Stimulated activated naive B cell treated with anti-CD40 and anti-IgM and Interleukin-4, amounts not matched to agents 10 μg/mL and 1 μg/mL and 100 μg/mL, for 72 hours (primary cell): Measurements from ENCODE around the gene CLCN4.

Experiments used
- ATAC-seq, 2 donors: fragments of 150-1000 bp; cut with Tn5 transposase; replicated peaks; 2 replicates each; pipeline ENCODE4 v1.10.0; 2021; ENCODE audit warnings: moderate library complexity in 1 of 2
- DNase-seq: peaks from one replicate; pipeline ENCODE4 v3.0.0; 2021
- H3K27ac Mint-ChIP-seq: one replicate; pipeline ENCODE4 v1.8.0; 2022; ENCODE audit warnings: mild to moderate bottlenecking, mixed read lengths
- H3K27me3 Mint-ChIP-seq, 2 donors: one replicate each; pipeline ENCODE4 v1.8.0; 2022; ENCODE audit warnings: mixed read lengths in 2 of 2
- H3K36me3 Mint-ChIP-seq, 2 donors: one replicate each; pipeline ENCODE4 v1.8.0; 2022; ENCODE audit warnings: mixed read lengths in 2 of 2, mild to moderate bottlenecking in 1 of 2
- H3K4me1 Mint-ChIP-seq, 2 donors: one replicate each; pipeline ENCODE4 v1.8.0; 2022; ENCODE audit warnings: mixed read lengths in 2 of 2, mild to moderate bottlenecking in 1 of 2
- H3K4me3 Mint-ChIP-seq, 2 donors: one replicate each; pipeline ENCODE4 v1.8.0; 2022; ENCODE audit warnings: mild to moderate bottlenecking in 2 of 2, mixed read lengths in 2 of 2, moderate library complexity in 1 of 2
- H3K9me3 Mint-ChIP-seq, 2 donors: one replicate each; pipeline ENCODE4 v1.8.0; 2022; ENCODE audit warnings: mixed read lengths in 2 of 2, mild to moderate bottlenecking in 1 of 2

The CLCN4 gene

GRCh38 chrX:10233696-10234095, 76.9 kb downstream of the CLCN4 start:
- H3K36me3 Mint-ChIP-seq: peaks cover 8 to 32% of the 10 kb centered on the region in 2 donors
- H3K4me1 Mint-ChIP-seq: peaks cover 3 to 14% of the 10 kb centered on the region in 2 donors
- H3K4me3 Mint-ChIP-seq: no peak overlapping the region
- no peaks in the 10 kb centered on the region for H3K9me3 Mint-ChIP-seq
- H3K27me3 Mint-ChIP-seq: no peaks in the 10 kb centered on the region
- no peak for DNase-seq
- no peak for ATAC-seq
- H3K27ac Mint-ChIP-seq: no peak overlapping the region

- Mint-ChIP-seq H3K9me3 (no peaks in the 10 kb centered on the region), H3K27ac (peak overlapping the region; percentile 25), H3K36me3 (peaks cover 4 to 34% of the 10 kb centered on the region in 2 donors), H3K4me1 (peaks cover 2 to 14% of the 10 kb centered on the region in 2 donors), H3K27me3 (no peaks in the 10 kb centered on the region), H3K4me3 (no peak overlapping the region)
- DNase-seq (no peak), ATAC-seq (peak; percentile 33 to 34)
Observed at GRCh38 chrX:10235851-10236250, 79.1 kb downstream of the CLCN4 start.

GRCh38 chrX:10237241-10237640, 80.5 kb downstream of the CLCN4 start:
- DNase-seq (no peak), ATAC-seq (no peak)
- Mint-ChIP-seq H3K9me3 (no peaks in the 10 kb centered on the region), H3K4me1 (peaks cover 4 to 21% of the 10 kb centered on the region in 2 donors), H3K27ac (no peak overlapping the region), H3K27me3 (no peaks in the 10 kb centered on the region), H3K4me3 (no peak overlapping the region), H3K36me3 (peaks cover 4 to 30% of the 10 kb centered on the region in 2 donors)

- H3K36me3 Mint-ChIP-seq: peaks cover 4 to 29% of the 10 kb centered on the region in 2 donors
- no peaks in the 10 kb centered on the region for H3K27me3 Mint-ChIP-seq
- H3K9me3 Mint-ChIP-seq: no peaks in the 10 kb centered on the region
- peaks cover 4 to 21% of the 10 kb centered on the region in 2 donors for H3K4me1 Mint-ChIP-seq
- H3K4me3 Mint-ChIP-seq: no peak overlapping the region
- DNase-seq (no peak), ATAC-seq (no peak)
- H3K27ac Mint-ChIP-seq: no peak overlapping the region
Observed at GRCh38 chrX:10239611-10240064, 82.9 kb downstream of the CLCN4 start.

- DNase-seq (no peak), ATAC-seq (peak in 1 of 2 donors; percentile 62)
- Mint-ChIP-seq H3K9me3 (no peaks in the 10 kb centered on the region), H3K4me3 (no peak overlapping the region), H3K36me3 (peaks cover 0 to 16% of the 10 kb centered on the region in 2 donors), H3K27ac (no peak overlapping the region), H3K27me3 (peaks cover 0 to 3% of the 10 kb centered on the region in 2 donors), H3K4me1 (peaks cover 4 to 14% of the 10 kb centered on the region in 2 donors)
Observed at GRCh38 chrX:10240918-10241317, 84.1 kb downstream of the CLCN4 start.

- H3K4me1 Mint-ChIP-seq: peaks cover 4 to 7% of the 10 kb centered on the region in 2 donors
- H3K27ac Mint-ChIP-seq: no peak overlapping the region
- no peak overlapping the region for H3K4me3 Mint-ChIP-seq
- DNase-seq (no peak), ATAC-seq (no peak)
- H3K9me3 Mint-ChIP-seq: no peaks in the 10 kb centered on the region
- peaks cover 0 to 3% of the 10 kb centered on the region in 2 donors for H3K27me3 Mint-ChIP-seq
- H3K36me3 Mint-ChIP-seq: peaks cover 0 to 9% of the 10 kb centered on the region in 2 donors
Observed at GRCh38 chrX:10242026-10242425, 85.3 kb downstream of the CLCN4 start.

- Mint-ChIP-seq H3K27me3 (peaks cover 0 to 3% of the 10 kb centered on the region in 2 donors), H3K27ac (no peak overlapping the region), H3K9me3 (no peaks in the 10 kb centered on the region), H3K4me3 (no peak overlapping the region), H3K36me3 (peaks cover 0 to 5% of the 10 kb centered on the region in 2 donors), H3K4me1 (peaks cover 4 to 7% of the 10 kb centered on the region in 2 donors)
- DNase-seq (no peak), ATAC-seq (no peak)
Observed at GRCh38 chrX:10243106-10243505, 86.3 kb downstream of the CLCN4 start.

- Mint-ChIP-seq H3K27ac (peak overlapping the region; percentile 25), H3K4me3 (no peak overlapping the region), H3K9me3 (peaks cover 0 to 3% of the 10 kb centered on the region in 2 donors)
Observed at GRCh38 chrX:10244915-10245622, 88.3 kb downstream of the CLCN4 start.

GRCh38 chrX:10245886-10246285, 89.1 kb downstream of the CLCN4 start:
- DNase-seq (no peak), ATAC-seq (no peak)
- peaks cover 3% of the 10 kb centered on the region in 2 donors for H3K36me3 Mint-ChIP-seq
- no peak overlapping the region for H3K4me3 Mint-ChIP-seq
- H3K27me3 Mint-ChIP-seq: peaks cover 0 to 3% of the 10 kb centered on the region in 2 donors
- H3K27ac Mint-ChIP-seq: no peak overlapping the region
- peaks cover 0 to 3% of the 10 kb centered on the region in 2 donors for H3K9me3 Mint-ChIP-seq
- peaks cover 2 to 7% of the 10 kb centered on the region in 2 donors for H3K4me1 Mint-ChIP-seq

More at GRCh38 chrX:10244915-10245622, 88.3 kb downstream of the CLCN4 start:
- DNase-seq: no peak
- Mint-ChIP-seq H3K4me1 (peaks cover 4 to 7% of the 10 kb centered on the region in 2 donors), H3K27me3 (peaks cover 0 to 3% of the 10 kb centered on the region in 2 donors), H3K36me3 (peaks cover 3% of the 10 kb centered on the region in 2 donors)
- no peak for ATAC-seq

- ATAC-seq (no peak), DNase-seq (no peak)
- Mint-ChIP-seq H3K4me1 (peaks cover 0 to 7% of the 10 kb centered on the region in 2 donors), H3K36me3 (peaks cover 3% of the 10 kb centered on the region in 2 donors), H3K27me3 (peaks cover 0 to 3% of the 10 kb centered on the region in 2 donors), H3K27ac (no peak overlapping the region), H3K9me3 (peaks cover 0 to 3% of the 10 kb centered on the region in 2 donors), H3K4me3 (no peak overlapping the region)
Observed at GRCh38 chrX:10246297-10246696, 89.5 kb downstream of the CLCN4 start.

GRCh38 chrX:10246846-10247245, 90.1 kb downstream of the CLCN4 start:
- peaks cover 0 to 1% of the 10 kb centered on the region in 2 donors for H3K4me1 Mint-ChIP-seq
- ATAC-seq: no peak
- peaks cover 0 to 3% of the 10 kb centered on the region in 2 donors for H3K27me3 Mint-ChIP-seq
- no peak for DNase-seq
- peaks cover 0 to 3% of the 10 kb centered on the region in 2 donors for H3K9me3 Mint-ChIP-seq
- H3K27ac Mint-ChIP-seq: no peak overlapping the region
- H3K4me3 Mint-ChIP-seq: no peak overlapping the region
- peaks cover 3% of the 10 kb centered on the region in 2 donors for H3K36me3 Mint-ChIP-seq

- Mint-ChIP-seq H3K36me3 (no peaks in the 10 kb centered on the region), H3K4me1 (no peaks in the 10 kb centered on the region), H3K27ac (no peak overlapping the region), H3K9me3 (no peaks in the 10 kb centered on the region), H3K27me3 (peaks cover 0 to 14% of the 10 kb centered on the region in 2 donors), H3K4me3 (no peak overlapping the region)
- no peak for DNase-seq
- peak in 1 of 2 donors; percentile 42 for ATAC-seq
Observed at GRCh38 chrX:10254739-10255138, 98.0 kb downstream of the CLCN4 start.

GRCh38 chrX:10259716-10260115, 102.9 kb downstream of the CLCN4 start:
- H3K4me3 Mint-ChIP-seq: no peak overlapping the region
- H3K27me3 Mint-ChIP-seq: peaks cover 0 to 14% of the 10 kb centered on the region in 2 donors
- H3K36me3 Mint-ChIP-seq: no peaks in the 10 kb centered on the region
- no peak for ATAC-seq
- no peak overlapping the region for H3K27ac Mint-ChIP-seq
- DNase-seq: no peak
- peaks cover 0 to 8% of the 10 kb centered on the region in 2 donors for H3K4me1 Mint-ChIP-seq
- H3K9me3 Mint-ChIP-seq: peaks cover 0 to 9% of the 10 kb centered on the region in 2 donors

GRCh38 chrX:10265775-10266174, 109.0 kb downstream of the CLCN4 start:
- H3K9me3 Mint-ChIP-seq: peaks cover 2 to 9% of the 10 kb centered on the region in 2 donors
- DNase-seq: no peak
- no peak overlapping the region for H3K27ac Mint-ChIP-seq
- H3K4me1 Mint-ChIP-seq: peaks cover 0 to 3% of the 10 kb centered on the region in 2 donors
- no peak overlapping the region for H3K4me3 Mint-ChIP-seq
- ATAC-seq: peak; percentile 83 to 86
- H3K36me3 Mint-ChIP-seq: peaks cover 0 to 6% of the 10 kb centered on the region in 2 donors
- peaks cover 0 to 5% of the 10 kb centered on the region in 2 donors for H3K27me3 Mint-ChIP-seq

- DNase-seq: no peak
- H3K4me3 Mint-ChIP-seq: no peak overlapping the region
- ATAC-seq: no peak
- no peaks in the 10 kb centered on the region for H3K9me3 Mint-ChIP-seq
- no peaks in the 10 kb centered on the region for H3K4me1 Mint-ChIP-seq
- no peaks in the 10 kb centered on the region for H3K36me3 Mint-ChIP-seq
- H3K27ac Mint-ChIP-seq: no peak overlapping the region
- H3K27me3 Mint-ChIP-seq: no peaks in the 10 kb centered on the region
Observed at GRCh38 chrX:10278716-10279115, 121.9 kb downstream of the CLCN4 start.
